ENCODE results near the gene GPATCH8. TPM values are rescaled to one million over a fixed set of nuclear protein-coding genes. Genes with fewer than 3 reads are reported as not detected.

Gene GPATCH8
- total RNA-seq, 1 donor from 2014 or later = 64.5 TPM

- ATAC-seq (ENCODE audit: low read depth) = no peak
- intact Hi-C loops (cut with micrococcal nuclease) = loop anchor here (2.0 to 5.0 kb wide), 2 partner anchors 35 to 407 kb away; no protein-coding TSS in a partner anchor
- TF ChIP-seq, protein P1, sequence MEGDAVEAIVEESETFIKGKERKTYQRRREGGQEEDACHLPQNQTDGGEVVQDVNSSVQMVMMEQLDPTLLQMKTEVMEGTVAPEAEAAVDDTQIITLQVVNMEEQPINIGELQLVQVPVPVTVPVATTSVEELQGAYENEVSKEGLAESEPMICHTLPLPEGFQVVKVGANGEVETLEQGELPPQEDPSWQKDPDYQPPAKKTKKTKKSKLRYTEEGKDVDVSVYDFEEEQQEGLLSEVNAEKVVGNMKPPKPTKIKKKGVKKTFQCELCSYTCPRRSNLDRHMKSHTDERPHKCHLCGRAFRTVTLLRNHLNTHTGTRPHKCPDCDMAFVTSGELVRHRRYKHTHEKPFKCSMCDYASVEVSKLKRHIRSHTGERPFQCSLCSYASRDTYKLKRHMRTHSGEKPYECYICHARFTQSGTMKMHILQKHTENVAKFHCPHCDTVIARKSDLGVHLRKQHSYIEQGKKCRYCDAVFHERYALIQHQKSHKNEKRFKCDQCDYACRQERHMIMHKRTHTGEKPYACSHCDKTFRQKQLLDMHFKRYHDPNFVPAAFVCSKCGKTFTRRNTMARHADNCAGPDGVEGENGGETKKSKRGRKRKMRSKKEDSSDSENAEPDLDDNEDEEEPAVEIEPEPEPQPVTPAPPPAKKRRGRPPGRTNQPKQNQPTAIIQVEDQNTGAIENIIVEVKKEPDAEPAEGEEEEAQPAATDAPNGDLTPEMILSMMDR (IDR thresholded peaks at IDR 0.05) = no peak
- DNase-seq = no peak
- H3K36me3 Mint-ChIP-seq (ENCODE audit: low read depth) = peaks cover 40% of the 10 kb centered on the region
- ChIA-PET CTCF (interaction anchor here (0.9 to 12.4 kb wide), 4 partner anchors 21 to 211 kb away, joined by 3 to 108 read pairs (median 6); no protein-coding TSS in a partner anchor), POLR2A (interaction anchor here (0.6 to 8.7 kb wide), 6 partner anchors 11 to 1038 kb away, joined by 3 to 241 read pairs (median 6); partner anchors contain the start of genes FAM171A2, SLC25A39 and UBTF)
- no peak overlapping the region for H3K4me3 Mint-ChIP-seq
- H3K27me3 Mint-ChIP-seq = no peaks in the 10 kb centered on the region
- no peak overlapping the region for H3K27ac Mint-ChIP-seq
- no peaks in the 10 kb centered on the region for H3K9me3 Mint-ChIP-seq
- H3K4me1 Mint-ChIP-seq = peaks cover 40% of the 10 kb centered on the region
Observed at GRCh38 chr17:44351961-44352827, 151.0 kb downstream of the GPATCH8 start.

DNA sequence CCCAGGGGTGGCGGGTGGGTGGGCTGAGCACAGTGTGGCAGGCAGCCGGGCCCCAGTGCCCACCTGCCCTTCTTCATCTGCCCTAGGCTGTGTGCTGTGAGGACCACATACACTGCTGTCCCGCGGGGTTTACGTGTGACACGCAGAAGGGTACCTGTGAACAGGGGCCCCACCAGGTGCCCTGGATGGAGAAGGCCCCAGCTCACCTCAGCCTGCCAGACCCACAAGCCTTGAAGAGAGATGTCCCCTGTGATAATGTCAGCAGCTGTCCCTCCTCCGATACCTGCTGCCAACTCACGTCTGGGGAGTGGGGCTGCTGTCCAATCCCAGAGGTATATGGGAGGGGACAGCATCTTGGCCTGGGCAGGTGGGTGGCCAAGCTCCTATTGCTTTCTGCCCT, 151.7 kb downstream of the GPATCH8 start:
- no peak for ATAC-seq (ENCODE audit: low read depth)
- H3K4me3 Mint-ChIP-seq = no peak overlapping the region
- intact Hi-C loops (cut with micrococcal nuclease) = loop anchor here (2.0 to 5.0 kb wide), 2 partner anchors 34 to 407 kb away; no protein-coding TSS in a partner anchor
- no peaks in the 10 kb centered on the region for H3K27me3 Mint-ChIP-seq
- no peaks in the 10 kb centered on the region for H3K9me3 Mint-ChIP-seq
- H3K27ac Mint-ChIP-seq = no peak overlapping the region
- peaks cover 47% of the 10 kb centered on the region for H3K4me1 Mint-ChIP-seq
- ChIA-PET POLR2A (interaction anchor here (0.5 to 8.7 kb wide), 6 partner anchors 12 to 1037 kb away, joined by 3 to 241 read pairs (median 7); partner anchors contain the start of genes FAM171A2, SLC25A39 and UBTF), CTCF (interaction anchor here (0.7 to 12.4 kb wide), 5 partner anchors 12 to 211 kb away, joined by 3 to 108 read pairs (median 3); no protein-coding TSS in a partner anchor)
- H3K36me3 Mint-ChIP-seq (ENCODE audit: low read depth) = peaks cover 40% of the 10 kb centered on the region
- TF ChIP-seq, protein P1 (IDR thresholded peaks at IDR 0.05) = no peak
- DNase-seq = no peak

- no peak overlapping the region for H3K4me3 Mint-ChIP-seq
- ATAC-seq (ENCODE audit: low read depth) (peak; percentile 42), DNase-seq (peak; percentile 71)
- no peaks in the 10 kb centered on the region for H3K27me3 Mint-ChIP-seq
- H3K36me3 Mint-ChIP-seq (ENCODE audit: low read depth) = peaks cover 43% of the 10 kb centered on the region
- CTCF ChIA-PET = interaction anchor here (0.7 to 12.4 kb wide), 15 partner anchors 9 to 210 kb away, joined by 3 to 108 read pairs (median 5); partner anchors contain the start of gene UBTF
- no peaks in the 10 kb centered on the region for H3K9me3 Mint-ChIP-seq
- peak overlapping the region; percentile 65 for H3K27ac Mint-ChIP-seq
- H3K4me1 Mint-ChIP-seq = peaks cover 54% of the 10 kb centered on the region
- TF ChIP-seq, protein P1 (IDR thresholded peaks at IDR 0.05) = no peak
- POLR2A ChIA-PET = interaction anchor here (0.6 to 8.7 kb wide), 5 partner anchors 19 to 144 kb away, joined by 3 to 241 read pairs (median 8); partner anchors contain the start of genes SLC25A39 and UBTF
- intact Hi-C loops (cut with micrococcal nuclease) = loop anchor here (1.0 to 5.0 kb wide), 4 partner anchors 19 to 406 kb away; partner anchors contain the start of gene HROB
Observed at GRCh38 chr17:44350733-44351226, 152.4 kb downstream of the GPATCH8 start.

DNA sequence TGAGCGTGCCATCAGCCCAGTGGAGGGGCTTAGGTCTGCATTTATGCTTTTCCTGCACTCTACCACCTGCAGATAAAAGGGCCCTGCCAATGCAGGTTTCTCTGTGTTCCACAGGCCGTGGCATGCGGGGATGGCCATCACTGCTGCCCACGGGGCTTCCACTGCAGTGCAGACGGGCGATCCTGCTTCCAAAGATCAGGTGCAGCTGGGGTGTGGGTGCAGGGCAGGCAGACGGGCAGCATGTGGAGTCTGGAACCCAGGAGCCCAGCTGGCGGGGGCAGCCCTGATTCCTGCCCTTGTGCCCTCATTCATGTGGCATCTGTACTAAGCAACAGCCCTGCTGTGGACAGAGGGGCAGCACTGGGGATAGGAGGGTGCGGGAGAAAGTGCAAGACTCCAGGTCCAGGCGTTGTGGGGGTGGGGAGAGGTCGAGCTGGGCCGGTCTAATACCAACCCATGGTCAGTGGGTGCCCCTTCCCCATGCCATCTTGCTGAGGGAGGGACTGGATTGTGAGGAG, 153.6 kb downstream of the GPATCH8 start:
- peak overlapping the region; percentile 18 for H3K27ac Mint-ChIP-seq
- ChIA-PET POLR2A (interaction anchor here (0.6 to 8.7 kb wide), 7 partner anchors 18 to 207 kb away, joined by 3 to 241 read pairs (median 12); partner anchors contain the start of genes SLC25A39, TMUB2 and UBTF), CTCF (interaction anchor here (1.0 to 12.4 kb wide), 8 partner anchors 14 to 144 kb away, joined by 3 to 108 read pairs (median 6); no protein-coding TSS in a partner anchor)
- peaks cover 65% of the 10 kb centered on the region for H3K4me1 Mint-ChIP-seq
- H3K36me3 Mint-ChIP-seq (ENCODE audit: low read depth) = peaks cover 50% of the 10 kb centered on the region
- no peak for DNase-seq
- H3K4me3 Mint-ChIP-seq = no peak overlapping the region
- no peaks in the 10 kb centered on the region for H3K9me3 Mint-ChIP-seq
- ATAC-seq (ENCODE audit: low read depth) = no peak
- no peaks in the 10 kb centered on the region for H3K27me3 Mint-ChIP-seq
- intact Hi-C loops (cut with micrococcal nuclease) = loop anchor here (1.0 to 10.0 kb wide), 8 partner anchors 18 to 965 kb away; partner anchors contain the start of genes G6PC3, HDAC5, HROB and MAP3K14
- TF ChIP-seq, protein P1 (IDR thresholded peaks at IDR 0.05) = no peak

Measured in activated B cell treated with CpG ODN at 0.5 μM for 24 hours (primary cell).